GM20431 (cell line): ENCODE data around the gene OPHN1.
"Not testable (repeated sequence)": the region's sequence is repeated elsewhere in the genome, so short reads cannot be mapped to it uniquely, and the experiment has no call there.

Experiments used
- in situ Hi-C: fragments of 300-500 bp; cut with MseI, MboI; formaldehyde crosslinking; loops from one replicate; pipeline ENCODE4 v1.15.0; 2020; ENCODE audit warnings: low sequenced_read_pairs; ENCODE audit not compliant: unreplicated experiment

The OPHN1 gene

GRCh38 chrX:68369559-68369958 lies 63.7 kb downstream of the OPHN1 start:
- in situ Hi-C loops, result no loop called here

DNA sequence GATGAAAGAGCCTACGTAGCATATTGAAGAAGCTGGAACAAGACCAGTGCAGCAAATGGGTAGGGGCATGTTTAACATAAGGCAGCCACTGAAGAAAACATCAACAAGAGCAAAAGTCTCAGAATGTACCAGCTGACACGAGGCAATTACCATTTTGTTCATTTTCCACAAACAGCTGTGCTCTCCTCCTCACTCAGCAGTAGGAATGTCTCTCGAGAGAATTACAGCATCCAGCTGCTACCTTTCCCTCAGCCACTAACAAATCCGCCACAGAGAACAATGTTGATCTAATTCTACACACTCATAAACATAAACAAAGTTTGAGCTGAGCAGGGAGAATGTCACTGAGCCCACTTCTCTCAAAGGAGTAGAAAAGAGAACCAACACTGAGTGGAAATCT lies 68.0 kb downstream of the OPHN1 start:
- in situ Hi-C loops, result no loop called here

DNA sequence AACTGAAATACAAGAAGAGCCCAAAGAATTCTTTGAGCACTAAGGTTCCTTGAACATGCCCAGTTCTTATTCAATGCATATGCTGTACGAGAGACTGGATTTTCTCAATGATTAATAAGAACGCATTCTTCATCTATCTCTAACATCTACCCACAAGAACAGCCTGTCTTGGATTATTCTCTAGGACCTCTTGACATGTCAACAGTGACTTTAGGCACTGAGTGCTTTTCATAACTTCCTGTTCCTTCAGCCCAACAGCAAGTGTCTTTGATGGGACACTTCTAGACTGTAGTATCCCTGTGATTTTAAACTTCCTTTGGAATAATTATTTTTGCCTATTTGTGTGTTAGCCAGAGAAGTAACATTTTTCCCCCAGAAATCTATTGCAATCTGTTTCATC lies 69.3 kb downstream of the OPHN1 start:
- in situ Hi-C loops, result no loop called here

DNA sequence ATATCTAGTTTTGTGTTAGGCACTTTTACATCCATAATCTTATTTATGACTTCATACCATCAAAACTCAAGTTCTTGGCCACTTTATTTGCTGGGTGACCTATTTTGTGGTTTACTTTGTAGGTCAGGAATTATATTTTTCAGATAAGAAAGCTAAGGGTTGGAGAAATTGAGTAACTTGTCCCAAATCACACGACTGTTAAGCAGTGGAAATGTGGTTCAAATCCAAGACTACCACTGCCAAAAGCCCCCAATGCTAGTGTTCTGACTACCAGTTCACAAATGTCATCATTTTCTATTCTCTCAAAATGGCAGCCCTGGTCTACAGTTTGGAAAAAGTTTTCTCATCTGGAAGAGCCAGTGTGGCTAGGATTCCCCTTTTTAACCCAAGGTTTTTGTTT lies 74.6 kb downstream of the OPHN1 start:
- in situ Hi-C loops, result no loop called here

GRCh38 chrX:68355629-68355920 lies 77.7 kb downstream of the OPHN1 start:
- in situ Hi-C loops, result no loop called here

DNA sequence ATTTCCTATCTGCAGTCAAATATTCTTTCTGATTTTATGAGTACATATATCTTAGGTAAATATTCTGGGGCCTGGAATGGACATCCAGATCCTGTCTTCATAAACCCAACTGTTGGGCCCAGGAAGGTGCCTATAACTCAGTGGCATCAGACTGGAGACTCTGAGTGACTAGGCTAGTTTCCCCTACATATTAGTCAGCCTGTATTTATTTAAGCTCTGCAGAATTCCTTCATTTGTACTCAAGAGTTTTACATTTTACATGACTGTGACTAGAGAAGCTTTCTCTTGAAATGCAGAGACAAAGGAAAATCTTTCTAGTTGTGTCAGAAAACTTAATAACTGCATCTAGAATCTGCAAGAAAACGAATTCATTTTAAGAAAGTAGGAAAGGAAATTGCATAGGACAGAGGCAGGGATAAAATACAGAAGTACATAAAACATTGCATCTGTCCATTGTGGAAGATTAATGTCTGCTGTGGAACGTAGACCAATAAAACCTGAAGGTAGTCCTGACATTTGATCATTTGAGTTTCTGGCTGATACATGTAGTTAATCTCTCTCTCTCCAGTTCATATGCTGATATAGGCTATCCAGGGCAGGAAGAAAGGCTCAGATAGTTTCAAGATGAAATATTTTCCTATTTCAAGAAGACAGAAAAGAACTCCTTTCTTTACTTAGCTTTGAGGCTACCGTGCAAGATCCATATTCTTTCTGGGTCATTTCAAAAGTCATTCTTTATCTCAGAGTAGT lies 78.2 kb downstream of the OPHN1 start:
- in situ Hi-C loops, result no loop called here

DNA sequence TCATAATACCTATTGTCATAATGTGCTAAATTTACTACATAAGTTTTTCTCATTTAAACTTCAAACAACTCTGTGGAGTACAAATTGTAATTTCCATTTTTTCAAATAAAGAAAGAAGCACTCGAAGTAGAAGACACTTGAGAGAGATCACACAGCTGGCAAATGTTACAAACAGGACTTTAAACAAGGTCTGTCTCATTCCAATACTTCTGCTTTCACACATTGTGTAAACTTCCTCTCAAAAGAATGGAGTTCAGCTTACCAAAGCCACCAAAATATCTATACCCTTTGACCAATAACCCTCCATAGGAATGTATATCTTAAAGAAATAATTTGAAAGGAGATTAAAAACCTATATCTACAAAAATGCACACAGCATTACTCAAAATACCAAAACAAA lies 88.3 kb downstream of the OPHN1 start:
- in situ Hi-C loops, result no loop called here

- in situ Hi-C loops, result no loop called here
Observed at GRCh38 chrX:68343551-68343950, 89.7 kb downstream of the OPHN1 start.

DNA sequence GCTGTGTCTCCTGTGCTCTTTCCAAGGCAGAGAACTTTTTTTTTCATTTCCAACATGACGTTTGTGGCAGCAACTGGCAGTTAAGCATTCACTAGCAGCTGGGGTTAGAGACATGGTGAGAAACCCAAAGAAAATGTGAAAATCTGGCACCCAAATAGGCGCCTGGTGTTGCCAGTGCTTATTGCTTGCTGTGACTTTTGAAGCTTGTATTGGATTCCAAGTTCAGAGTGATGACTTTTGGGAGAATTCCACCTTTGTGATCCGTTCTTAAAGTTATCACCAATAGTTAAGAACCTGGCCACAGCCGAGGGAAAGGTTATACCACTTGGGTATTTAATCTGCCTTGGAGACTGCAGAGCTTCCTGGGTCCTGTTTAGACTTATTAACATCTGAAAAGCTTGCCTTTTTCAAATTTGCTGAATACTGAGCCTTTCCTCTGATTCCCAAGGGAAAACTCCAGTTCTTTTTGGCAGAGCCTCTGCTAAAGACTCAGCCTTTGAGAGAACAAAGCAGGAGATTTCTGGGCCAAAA lies 101.0 kb downstream of the OPHN1 start:
- in situ Hi-C loops, result no loop called here

- in situ Hi-C loops, result not testable (repeated sequence)
Observed at GRCh38 chrX:68326841-68327240, 106.5 kb downstream of the OPHN1 start.

GRCh38 chrX:68307769-68308168 lies 125.5 kb downstream of the OPHN1 start:
- in situ Hi-C loops, result no loop called here

- in situ Hi-C loops, result no loop called here
Observed at GRCh38 chrX:68304602-68305001, 128.7 kb downstream of the OPHN1 start.

DNA sequence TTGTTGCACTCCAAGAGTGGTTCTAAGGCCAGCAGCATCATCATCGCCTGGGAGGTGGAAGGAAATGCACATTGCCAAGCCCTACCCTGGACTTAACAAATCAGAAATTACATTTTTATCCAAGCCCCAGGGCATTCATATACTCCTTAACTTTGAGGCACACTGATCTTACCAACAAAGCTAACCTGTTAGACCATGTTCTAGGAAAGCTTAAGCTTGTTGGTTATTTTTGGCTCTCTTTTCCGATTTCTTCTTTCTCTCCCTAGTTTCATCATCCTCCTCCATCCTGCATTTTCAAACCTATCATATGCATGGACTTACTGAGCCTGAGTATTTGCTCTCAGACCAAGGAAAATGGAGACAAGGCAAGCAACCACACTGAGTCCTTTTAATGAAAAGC lies 133.4 kb downstream of the OPHN1 start:
- in situ Hi-C loops, result no loop called here

DNA sequence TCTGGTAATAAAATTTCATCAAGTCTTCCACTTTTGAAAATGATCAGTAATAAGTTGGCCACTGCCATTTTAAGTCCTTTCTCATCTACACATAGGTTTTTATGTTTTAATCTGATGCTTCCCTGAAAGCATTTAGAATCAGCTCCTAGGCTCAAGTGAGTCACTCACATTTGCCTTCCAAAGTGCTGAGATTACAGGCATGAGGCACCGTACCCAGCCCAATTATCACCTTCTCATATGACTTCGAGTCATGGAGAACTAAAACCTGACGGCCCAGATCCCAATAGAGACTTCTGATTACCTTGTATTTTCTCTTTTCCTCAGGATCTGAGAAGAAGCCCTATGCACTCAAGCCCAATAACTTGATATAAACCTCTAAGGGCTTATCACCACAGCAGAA lies 140.8 kb downstream of the OPHN1 start:
- in situ Hi-C loops, result no loop called here

GRCh38 chrX:68288127-68288526 lies 145.2 kb downstream of the OPHN1 start:
- in situ Hi-C loops, result no loop called here

DNA sequence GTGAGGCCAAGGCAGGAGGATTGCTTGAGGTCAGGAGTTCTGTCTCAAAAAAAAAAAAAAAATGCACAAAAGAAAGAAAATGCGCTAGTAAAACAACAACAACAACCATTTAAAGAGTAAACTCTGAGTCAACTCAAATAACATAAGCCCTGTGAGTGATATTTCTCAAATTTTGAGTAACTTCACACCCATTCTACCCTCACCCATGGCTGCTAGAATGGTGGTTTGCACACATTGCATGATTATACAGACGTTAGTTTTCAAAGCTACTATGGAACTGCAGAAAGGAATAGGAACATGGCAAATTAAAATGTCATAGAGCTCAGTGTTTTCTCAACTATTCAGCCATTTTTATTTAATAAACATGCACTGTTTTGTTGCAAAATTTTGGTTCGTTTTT lies 145.9 kb downstream of the OPHN1 start:
- in situ Hi-C loops, result no loop called here

DNA sequence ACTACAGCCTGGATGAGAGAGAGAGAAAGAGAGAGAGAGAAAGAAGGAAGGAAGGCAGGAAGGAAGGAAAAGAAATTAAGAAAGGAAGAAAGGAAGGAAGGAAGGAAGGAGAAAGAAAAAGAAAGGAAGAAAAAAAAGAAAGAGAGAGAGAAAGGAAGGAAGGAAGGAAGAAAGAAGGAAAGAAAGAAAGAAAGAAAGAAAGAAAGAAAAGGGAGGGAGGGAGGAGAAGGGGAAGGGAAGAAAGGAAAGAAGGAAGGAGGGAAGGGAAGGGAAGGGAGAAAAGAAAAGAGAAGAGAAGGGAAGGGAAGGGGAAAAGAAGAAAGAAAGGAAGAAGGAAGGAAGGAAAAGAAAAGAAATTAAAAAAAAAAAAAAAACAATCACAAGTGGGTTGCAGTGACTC lies 146.3 kb downstream of the OPHN1 start:
- in situ Hi-C loops, result no loop called here

- in situ Hi-C loops, result no loop called here
Observed at GRCh38 chrX:68286076-68286475, 147.2 kb downstream of the OPHN1 start.

GRCh38 chrX:68284281-68284904 lies 148.9 kb downstream of the OPHN1 start:
- in situ Hi-C loops, result no loop called here

DNA sequence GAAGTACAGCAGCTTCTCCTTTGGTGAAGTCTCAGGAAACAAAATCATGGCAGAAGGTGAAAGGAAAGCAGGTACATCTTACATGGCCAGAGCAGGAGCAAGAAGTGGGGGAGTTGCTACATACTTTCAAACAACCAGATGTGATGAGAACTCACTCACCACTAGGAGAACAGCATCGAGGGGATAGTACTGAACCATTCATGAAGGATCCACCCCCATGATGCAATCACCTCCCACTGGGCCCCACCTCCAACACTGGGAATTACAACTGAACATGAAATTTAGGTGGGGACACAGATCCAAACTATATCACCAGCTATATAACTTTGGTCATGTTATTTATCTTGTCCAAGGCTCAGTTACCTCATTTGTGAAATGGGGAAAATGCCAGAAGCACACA lies 159.4 kb downstream of the OPHN1 start:
- in situ Hi-C loops, result no loop called here

DNA sequence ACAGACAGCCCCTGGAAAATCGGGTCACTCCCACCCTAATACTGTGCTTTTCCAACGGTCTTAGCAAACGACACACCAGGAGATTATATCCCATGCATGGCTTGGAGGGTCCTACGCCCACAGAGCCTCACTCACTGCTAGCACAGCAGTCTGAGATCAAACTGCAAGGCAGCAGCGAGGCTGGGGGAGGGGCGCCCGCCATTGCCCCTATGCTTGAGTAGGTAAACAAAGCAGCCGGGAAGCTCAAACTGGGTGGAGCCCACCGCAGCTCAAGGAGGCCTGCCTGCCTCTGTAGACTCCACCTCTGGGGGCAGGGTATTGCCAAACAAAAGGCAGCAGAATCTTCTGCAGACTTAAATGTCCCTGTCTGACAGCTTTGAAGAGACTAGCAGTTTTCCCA lies 168.5 kb downstream of the OPHN1 start:
- in situ Hi-C loops, result not testable (repeated sequence)
